Measurements from ENCODE around the gene RALBP1. TPM values are rescaled to one million over a fixed set of nuclear protein-coding genes. Genes with fewer than 3 reads are reported as not detected.
A peak's percentile ranks its signal among the peaks of the same experiment; 100 is the strongest.

The RALBP1 gene
- total RNA-seq, 2 donors from 2014 or later = 59.1 to 64.9 TPM

- Histone ChIP-seq H3K27ac (no peak overlapping the region), H3K9me3 (no peaks in the 10 kb centered on the region), H3K9ac (ENCODE audit: low read depth in 2 of 2, low read length in 2 of 2) (no peak overlapping the region), H3K27me3 (no peaks in the 10 kb centered on the region), H3K4me1 (no peaks in the 10 kb centered on the region), H3K36me3 (peaks cover 10% of the 10 kb centered on the region), H3K4me3 (no peak overlapping the region)
- intact Hi-C loops (cut with DNase I) = no loop called here
- TF ChIP-seq CTCF (IDR thresholded peaks at IDR 0.05) = no peak
- DNase-seq = no peak
These were observed 87.3 kb downstream of the RALBP1 start for GRCh38 chr18:9562584-9562983.

- no peaks in the 10 kb centered on the region for H3K9me3 ChIP-seq
- H3K27ac ChIP-seq = no peak overlapping the region
- no peaks in the 10 kb centered on the region for H3K4me1 ChIP-seq
- H3K9ac ChIP-seq (ENCODE audit: low read depth in 2 of 2, low read length in 2 of 2) = no peak overlapping the region
- intact Hi-C loops (cut with DNase I) = no loop called here
- no peak for TF ChIP-seq CTCF (IDR thresholded peaks at IDR 0.05)
- H3K27me3 ChIP-seq = no peaks in the 10 kb centered on the region
- DNase-seq = no peak
- H3K36me3 ChIP-seq = peaks cover 10% of the 10 kb centered on the region
- H3K4me3 ChIP-seq = no peak overlapping the region
These were observed 88.0 kb downstream of the RALBP1 start for GRCh38 chr18:9563331-9563730.

GRCh38 chr18:9565407-9565806 is 90.1 kb downstream of the RALBP1 start:
- no peaks in the 10 kb centered on the region for H3K36me3 ChIP-seq
- TF ChIP-seq CTCF (IDR thresholded peaks at IDR 0.05) = no peak

GRCh38 chr18:9568186-9568585 is 92.9 kb downstream of the RALBP1 start:
- Histone ChIP-seq H3K9me3 (no peaks in the 10 kb centered on the region), H3K27me3 (no peaks in the 10 kb centered on the region), H3K9ac (ENCODE audit: low read depth in 2 of 2, low read length in 2 of 2) (no peak overlapping the region), H3K27ac (no peak overlapping the region), H3K36me3 (no peaks in the 10 kb centered on the region), H3K4me3 (no peak overlapping the region), H3K4me1 (no peaks in the 10 kb centered on the region)
- intact Hi-C loops (cut with DNase I) = no loop called here
- no peak for DNase-seq
- no peak for TF ChIP-seq CTCF (IDR thresholded peaks at IDR 0.05)

More at GRCh38 chr18:9565407-9565806, 90.1 kb downstream of the RALBP1 start:
- no peak overlapping the region for H3K4me3 ChIP-seq
- DNase-seq = no peak
- H3K4me1 ChIP-seq = no peaks in the 10 kb centered on the region
- no peak overlapping the region for H3K9ac ChIP-seq (ENCODE audit: low read depth in 2 of 2, low read length in 2 of 2)
- no peak overlapping the region for H3K27ac ChIP-seq
- no peaks in the 10 kb centered on the region for H3K9me3 ChIP-seq
- no peaks in the 10 kb centered on the region for H3K27me3 ChIP-seq
- intact Hi-C loops (cut with DNase I) = no loop called here

DNA sequence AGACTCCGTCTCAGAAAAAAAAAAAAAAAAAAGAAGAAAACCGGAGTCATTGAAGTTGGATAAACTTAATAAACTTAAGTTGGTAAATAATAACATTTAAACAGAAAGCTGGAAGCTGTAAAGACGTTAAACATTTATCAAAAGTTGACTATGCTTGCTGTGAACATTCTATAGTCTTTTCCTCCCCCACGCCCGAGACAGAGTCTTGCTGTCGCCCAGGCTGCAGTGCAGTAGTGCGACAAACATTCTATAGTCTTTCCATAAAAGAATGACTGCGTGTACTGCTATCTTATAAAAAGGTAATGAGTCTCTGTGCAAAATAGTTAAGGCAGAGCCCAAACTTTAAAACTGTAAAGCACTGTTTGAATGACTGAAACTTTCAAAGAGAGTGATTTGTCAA is 93.9 kb downstream of the RALBP1 start:
- Histone ChIP-seq H3K4me3 (no peak overlapping the region), H3K27ac (peak overlapping the region; percentile 64), H3K36me3 (no peaks in the 10 kb centered on the region), H3K4me1 (no peaks in the 10 kb centered on the region), H3K9ac (ENCODE audit: low read depth in 2 of 2, low read length in 2 of 2) (no peak overlapping the region), H3K9me3 (no peaks in the 10 kb centered on the region), H3K27me3 (no peaks in the 10 kb centered on the region)
- no peak for TF ChIP-seq CTCF (IDR thresholded peaks at IDR 0.05)
- DNase-seq = peak; percentile 36
- intact Hi-C loops (cut with DNase I) = no loop called here
